HG03354 (cell line): Measurements from ENCODE around the gene CCNB1.
"Not testable (repeated sequence)": the region's sequence is repeated elsewhere in the genome, so short reads cannot be mapped to it uniquely, and the experiment has no call there.

Source experiments
- ATAC-seq: cut with Tn5 transposase; IDR thresholded peaks from one replicate; pipeline ENCODE4 v1.9.1; 2021; ENCODE audit warnings: mild to moderate bottlenecking; ENCODE audit not compliant: unreplicated experiment, poor library complexity, severe bottlenecking

CCNB1 gene

GRCh38 chr5:69170969-69171368 is 4.0 kb downstream of the CCNB1 start:
- ATAC-seq, result no peak

DNA sequence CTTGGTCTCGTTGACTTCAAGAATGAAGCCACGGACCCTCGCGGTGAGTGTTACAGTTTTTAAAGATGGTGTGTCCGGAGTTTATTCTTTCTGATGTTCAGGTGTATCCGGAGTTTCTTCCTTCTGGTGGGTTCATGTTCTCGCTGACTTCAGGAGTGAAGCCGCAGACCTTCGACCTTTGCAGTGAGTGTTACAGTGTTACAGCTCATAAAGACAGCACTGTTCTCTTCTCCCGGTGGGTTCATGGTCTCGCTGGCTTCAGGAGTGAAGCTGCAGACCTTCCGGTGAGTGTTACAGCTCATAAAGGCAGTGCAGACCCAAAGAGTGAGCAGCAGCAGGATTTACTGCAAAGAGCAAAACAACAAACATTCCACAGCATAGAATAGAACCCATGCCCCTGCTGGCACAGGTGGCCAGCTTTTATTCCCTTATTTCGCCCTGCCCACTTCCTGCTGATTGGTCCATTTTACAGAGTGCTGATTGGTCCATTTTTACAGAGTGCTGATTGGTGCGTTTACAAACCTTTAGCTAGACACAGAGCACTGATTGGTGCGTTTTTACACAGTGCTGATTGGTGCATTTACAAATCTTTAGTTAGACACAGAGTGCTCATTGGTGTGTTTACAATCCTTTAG is 14.8 kb downstream of the CCNB1 start:
- not testable (repeated sequence) for ATAC-seq

- no peak for ATAC-seq
Measured at GRCh38 chr5:69184621-69185020, 17.7 kb downstream of the CCNB1 start.

DNA sequence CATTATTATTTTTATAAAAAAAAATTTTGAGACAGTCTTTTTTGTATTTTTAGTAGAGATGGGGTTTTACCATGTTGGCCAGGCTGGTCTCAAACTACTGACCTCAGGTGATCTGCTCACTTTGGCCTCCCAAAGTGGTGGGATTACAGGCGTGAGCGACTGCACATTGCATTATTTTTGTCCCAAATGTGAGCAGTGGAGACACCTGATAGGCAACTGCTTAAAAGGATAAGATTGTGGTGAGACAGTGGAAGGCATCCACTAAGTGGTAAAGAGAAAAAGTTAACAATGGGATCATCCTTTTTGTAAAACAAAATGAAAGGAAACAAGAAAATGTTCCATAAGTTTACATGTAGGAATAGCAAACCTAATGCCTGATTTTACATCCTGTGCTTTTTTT is 20.4 kb downstream of the CCNB1 start:
- ATAC-seq, result no peak

DNA sequence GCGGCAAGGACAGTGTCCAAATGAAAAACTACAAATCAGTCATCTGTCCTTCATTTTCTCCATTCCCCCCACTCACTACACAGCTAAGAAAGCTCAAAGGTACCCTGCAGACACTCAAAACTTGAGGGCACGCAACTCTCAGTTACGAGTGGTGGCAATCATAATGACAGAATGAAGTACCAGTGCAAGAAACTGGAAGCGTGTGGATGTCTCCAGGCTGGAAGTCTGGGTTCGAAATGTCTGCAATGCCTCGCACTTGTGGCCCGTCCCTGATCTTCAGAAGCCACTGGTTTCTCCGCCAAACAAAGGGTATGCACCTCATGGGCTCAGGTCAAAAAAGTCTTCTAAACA is 21.8 kb downstream of the CCNB1 start:
- ATAC-seq, result no peak

DNA sequence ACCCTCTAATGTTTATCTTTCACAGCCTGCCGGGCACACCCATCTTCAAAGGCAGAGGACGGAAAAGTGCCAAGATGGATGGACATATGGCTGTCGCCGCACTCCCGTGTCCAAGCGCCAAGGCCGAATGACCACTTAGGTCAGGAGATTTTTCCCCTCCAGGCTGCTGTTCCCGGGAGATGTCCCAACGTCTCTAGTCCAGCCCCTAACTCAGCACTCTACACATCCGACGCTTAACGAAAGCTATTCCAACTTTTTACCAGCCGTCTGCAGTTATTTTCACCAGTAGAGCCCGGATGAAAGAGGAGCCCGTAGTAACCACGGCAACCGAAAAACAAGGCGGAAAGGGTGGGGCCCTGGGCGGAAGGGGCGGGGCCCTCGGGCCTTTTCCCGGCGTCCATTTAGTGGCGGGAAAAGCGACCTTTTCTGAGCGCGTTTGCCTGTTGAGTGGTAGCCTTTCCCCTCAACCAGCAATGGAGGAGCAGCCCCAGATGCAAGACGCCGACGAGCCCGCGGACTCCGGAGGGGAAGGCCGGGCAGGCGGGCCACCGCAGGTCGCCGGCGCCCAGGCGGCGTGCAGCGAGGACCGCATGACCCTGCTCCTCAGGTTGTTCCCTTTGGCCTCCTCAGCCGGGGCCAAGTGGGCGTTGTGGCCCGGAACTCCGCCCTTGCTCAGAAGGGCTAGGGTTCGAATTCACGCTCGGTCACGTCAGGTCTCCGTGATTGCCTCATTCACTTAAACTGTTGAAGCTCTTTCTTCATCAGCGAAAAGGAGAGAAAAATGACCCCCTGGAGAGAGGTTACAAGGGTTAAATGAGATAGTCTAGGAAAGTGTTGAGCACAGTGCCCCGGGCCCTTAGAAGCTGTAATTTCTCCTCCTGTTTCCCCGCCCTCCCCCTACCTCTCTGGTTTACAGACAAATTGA is 22.5 kb downstream of the CCNB1 start, which contains the start of gene CENPH:
TSS of gene CENPH (plus strand) at position 422 of the 925 bp plus-strand sequence. CDS start at position 474, 52 bp downstream.
- ATAC-seq, result peak; percentile 96

- ATAC-seq, result no peak
Measured at GRCh38 chr5:69202497-69202896, 35.5 kb downstream of the CCNB1 start.

DNA sequence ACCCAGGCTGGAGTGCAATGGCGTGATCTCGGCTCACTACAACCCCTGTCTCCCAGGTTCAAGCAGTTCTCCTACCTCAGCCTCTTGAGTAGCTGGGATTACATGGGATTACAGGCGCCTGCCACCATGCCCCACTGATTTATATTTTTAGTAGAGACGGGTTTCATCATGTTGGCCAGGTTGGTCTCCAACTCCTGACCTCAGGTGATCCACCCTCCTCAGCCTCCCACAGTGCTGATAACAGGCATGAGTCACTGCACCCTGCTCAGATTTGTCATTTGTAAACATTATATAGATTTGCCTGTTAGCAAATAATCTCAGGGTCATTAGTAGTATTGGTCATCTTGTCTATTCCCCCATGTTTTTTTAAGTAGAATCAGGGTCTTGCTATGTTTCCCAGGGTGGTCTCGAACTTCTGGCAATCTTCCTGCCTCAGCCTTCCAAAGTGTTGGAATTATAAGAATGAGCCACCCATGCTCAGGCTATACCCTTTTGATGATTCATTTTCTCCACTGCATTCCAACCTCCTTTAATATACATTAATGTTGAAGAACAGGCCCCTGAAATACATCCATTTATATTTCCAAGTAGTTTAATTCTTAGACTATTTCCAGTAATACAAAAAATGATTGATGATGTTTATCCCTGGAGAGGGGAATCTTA is 39.7 kb downstream of the CCNB1 start:
- no peak for ATAC-seq

GRCh38 chr5:69209602-69210001 is 42.7 kb downstream of the CCNB1 start:
- no peak for ATAC-seq

GRCh38 chr5:69211200-69211599 is 44.2 kb downstream of the CCNB1 start:
- no peak for ATAC-seq

- ATAC-seq, result no peak
Measured at GRCh38 chr5:69212022-69212421, 45.1 kb downstream of the CCNB1 start.

- ATAC-seq, result no peak
Measured at GRCh38 chr5:69213513-69214215, 46.7 kb downstream of the CCNB1 start.

DNA sequence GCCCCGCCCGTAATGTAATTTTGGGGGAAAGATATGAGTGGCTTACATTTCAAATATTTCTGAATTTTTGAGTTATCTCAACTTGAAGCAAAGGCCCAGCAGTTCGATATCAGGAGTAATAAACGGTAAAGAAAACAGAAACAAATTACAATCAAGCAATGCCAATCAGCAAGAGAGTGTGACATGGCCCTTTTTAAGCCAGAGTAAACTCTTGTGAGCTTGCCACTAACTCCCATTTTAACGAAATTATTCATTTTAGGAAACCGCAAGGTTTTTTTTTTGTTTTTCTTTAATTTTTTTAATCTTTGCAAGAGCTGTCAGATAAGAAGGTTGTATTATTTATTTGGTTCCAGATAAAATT is 50.2 kb downstream of the CCNB1 start:
- ATAC-seq, result no peak

GRCh38 chr5:69217548-69218526 is 50.9 kb downstream of the CCNB1 start:
- peak; percentile 93 for ATAC-seq

DNA sequence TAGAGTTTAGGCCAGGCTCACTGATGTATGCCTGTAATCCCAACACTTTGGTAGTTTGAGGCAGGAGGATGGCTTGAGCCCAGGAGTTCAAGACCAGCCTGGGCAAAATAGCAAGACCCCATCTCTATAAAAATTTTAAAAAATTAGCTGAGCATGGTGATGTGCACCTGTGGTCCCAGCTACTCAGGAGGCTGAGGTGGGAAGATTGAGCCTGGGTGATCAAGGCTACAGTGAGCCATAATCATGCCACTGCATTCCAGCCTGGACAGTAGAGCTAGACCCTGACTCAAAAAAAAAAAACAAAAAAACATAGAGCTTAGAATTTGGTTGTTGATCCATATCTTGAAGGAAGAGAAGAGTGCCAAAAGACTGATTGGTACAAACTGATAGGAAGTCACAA is 53.0 kb downstream of the CCNB1 start:
- no peak for ATAC-seq

- ATAC-seq, result not testable (repeated sequence)
Measured at GRCh38 chr5:69220371-69220770, 53.4 kb downstream of the CCNB1 start.

DNA sequence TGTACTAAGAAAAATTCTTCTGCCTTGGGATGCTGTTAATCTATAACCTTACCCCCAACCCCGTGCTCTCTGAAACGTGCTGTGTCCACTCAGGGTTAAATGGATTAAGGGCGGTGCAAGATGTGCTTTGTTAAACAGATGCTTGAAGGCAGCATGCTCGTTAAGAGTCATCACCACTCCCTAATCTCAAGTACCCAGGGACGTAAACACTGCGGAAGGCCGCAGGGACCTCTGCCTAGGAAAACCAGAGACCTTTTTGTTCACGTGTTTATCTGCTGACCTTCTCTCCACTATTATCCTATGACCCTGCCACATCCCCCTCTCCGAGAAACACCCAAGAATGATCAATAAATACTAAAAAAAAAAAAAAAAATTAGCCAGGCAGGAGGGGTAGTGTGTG is 53.9 kb downstream of the CCNB1 start:
- ATAC-seq, result not testable (repeated sequence)

DNA sequence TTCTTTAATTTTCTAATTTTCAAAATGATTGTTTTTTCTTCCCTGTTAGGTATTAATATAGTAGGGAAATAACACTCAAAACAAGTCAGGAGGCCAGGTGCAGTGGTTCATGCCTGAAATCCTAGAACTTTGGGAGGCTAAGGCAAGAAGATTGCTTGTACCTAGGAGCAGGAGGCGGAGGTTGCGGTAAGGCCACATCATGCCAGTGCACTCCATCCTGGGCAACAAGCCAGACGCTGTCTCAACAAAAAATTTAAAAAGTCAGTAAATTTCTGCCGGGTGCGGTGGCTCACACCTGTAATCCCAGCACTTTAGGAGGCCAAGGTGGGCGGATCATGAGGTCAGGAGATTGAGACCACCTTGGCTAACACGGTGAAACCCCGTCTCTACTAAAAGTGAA is 57.6 kb downstream of the CCNB1 start:
- ATAC-seq, result no peak

- ATAC-seq, result no peak
Measured at GRCh38 chr5:69225860-69226259, 58.9 kb downstream of the CCNB1 start.
